ENCODE results near the gene OR4N2.

- TF ChIP-seq CTCF (conservative IDR thresholded peaks at IDR 0.05; ENCODE audit: low read length): no peak
- TF ChIP-seq EZH2phosphoT487 (IDR thresholded peaks at IDR 0.05; ENCODE audit: borderline replicate concordance, low read depth, low read length): no peak
These were observed 20.2 kb downstream of the OR4N2 start for GRCh38 chr14:19823765-19824164.

Data from OCI-LY7 (cell line).